Mesothelial cell of epicardium (in vitro differentiated cells): Measurements from ENCODE around the gene CCNG2. TPM values are rescaled to one million over a fixed set of nuclear protein-coding genes. Genes with fewer than 3 reads are reported as not detected.

Source experiments
- DNase-seq, 2 experiments: peaks; one replicate each; pipeline ENCODE4 v3.0.0; 2021; ENCODE audit warnings: low spot score in 2 of 2; ENCODE audit not compliant: unreplicated experiment in 2 of 2
- H3K27ac Mint-ChIP-seq: 2 replicates; pipeline ENCODE4 v1.8.0; 2021; ENCODE audit warnings: mixed read lengths
- H3K27me3 Mint-ChIP-seq: 2 replicates; pipeline ENCODE4 v1.8.0; 2021; ENCODE audit warnings: low read depth, mixed read lengths
- H3K36me3 Mint-ChIP-seq: 2 replicates; pipeline ENCODE4 v1.8.0; 2021; ENCODE audit warnings: mixed read lengths
- H3K4me1 Mint-ChIP-seq: 2 replicates; pipeline ENCODE4 v1.8.0; 2021; ENCODE audit warnings: mixed read lengths
- H3K4me3 Mint-ChIP-seq: 2 replicates; pipeline ENCODE4 v1.8.0; 2021; ENCODE audit warnings: mild to moderate bottlenecking, moderate library complexity, mixed read lengths
- H3K9me3 Mint-ChIP-seq: 2 replicates; pipeline ENCODE4 v1.8.0; 2021; ENCODE audit warnings: mixed read lengths
- CTCF ChIP-seq: fragments of 200-600 bp; sonication (generic); IDR thresholded peaks from one replicate; pipeline ENCODE4 v1.5.0; 2021; ENCODE audit warnings: antibody characterized with exemption; ENCODE audit not compliant: unreplicated experiment
- total RNA-seq: library from RNA; stranded (reverse); gene quantifications from 3 replicates; pipeline ENCODE4 v1.2.1, GENCODE V29; 2021

The CCNG2 gene
- total RNA-seq, 1 donor from 2014 or later: 89.3 TPM

- Mint-ChIP-seq H3K9me3 (no peaks in the 10 kb centered on the region), H3K4me1 (peaks cover 6% of the 10 kb centered on the region), H3K27me3 (peaks cover 30% of the 10 kb centered on the region), H3K27ac (no peak overlapping the region), H3K36me3 (no peaks in the 10 kb centered on the region), H3K4me3 (no peak overlapping the region)
- TF ChIP-seq CTCF: no peak
- no peak for DNase-seq
These were observed 60.5 kb downstream of the CCNG2 start for GRCh38 chr4:77217526-77217925.

- Mint-ChIP-seq H3K4me3 (no peak overlapping the region), H3K9me3 (no peaks in the 10 kb centered on the region), H3K36me3 (no peaks in the 10 kb centered on the region), H3K27me3 (peaks cover 41% of the 10 kb centered on the region), H3K4me1 (peaks cover 6% of the 10 kb centered on the region), H3K27ac (no peak overlapping the region)
- no peak for TF ChIP-seq CTCF
- DNase-seq: no peak
These were observed 62.3 kb downstream of the CCNG2 start for GRCh38 chr4:77219266-77219665.

Other genes starting within 250 kb of the CCNG2 start
- gene SEPTIN11, start 207.5 kb upstream of the CCNG2 start, total RNA-seq: 83.6 to 88.5 TPM (median 84.1 TPM) in 3 replicates
- gene CCNI, start 81.2 kb upstream of the CCNG2 start, total RNA-seq: 242 to 254 TPM (median 245 TPM) in 3 replicates